HUES48 (cell line): ENCODE data around the gene RIBC2.

Source experiments
- H3K27ac ChIP-seq: one replicate; pipeline ENCODE4 v1.7.0; 2013; ENCODE audit warnings: low read depth, low read length, inconsistent platforms
- H3K27me3 ChIP-seq: 2 replicates; pipeline ENCODE4 v1.6.1; 2013; ENCODE audit warnings: mild to moderate bottlenecking, low read length; ENCODE audit not compliant: control insufficient read depth, insufficient read depth
- H3K36me3 ChIP-seq: 2 replicates; pipeline ENCODE4 v1.6.1; 2013; ENCODE audit warnings: low read length; ENCODE audit not compliant: control insufficient read depth, insufficient read depth
- H3K4me1 ChIP-seq: 2 replicates; pipeline ENCODE4 v1.6.1; 2013; ENCODE audit warnings: mild to moderate bottlenecking, low read length; ENCODE audit not compliant: control insufficient read depth, insufficient read depth
- H3K4me3 ChIP-seq: 2 replicates; pipeline ENCODE4 v1.5.1; 2013; ENCODE audit warnings: mild to moderate bottlenecking, low read depth, low read length
- H3K9ac ChIP-seq: 2 replicates; pipeline ENCODE4 v1.6.1; 2013; ENCODE audit warnings: mild to moderate bottlenecking, low read depth, low read length, moderate library complexity
- H3K9me3 ChIP-seq: 2 replicates; pipeline ENCODE4 v1.6.1; 2013; ENCODE audit warnings: low read length; ENCODE audit not compliant: control insufficient read depth, insufficient read depth

Gene RIBC2

GRCh38 chr22:45407793-45408192, 5.7 kb upstream of the RIBC2 start:
- Histone ChIP-seq H3K9me3 (peaks cover 3% of the 10 kb centered on the region), H3K4me1 (no peaks in the 10 kb centered on the region), H3K27ac (no peak overlapping the region), H3K27me3 (peaks cover 4% of the 10 kb centered on the region), H3K36me3 (no peaks in the 10 kb centered on the region), H3K4me3 (no peak overlapping the region), H3K9ac (no peak overlapping the region)

- Histone ChIP-seq H3K4me3 (no peak overlapping the region), H3K27ac (no peak overlapping the region), H3K9ac (no peak overlapping the region), H3K9me3 (peaks cover 7% of the 10 kb centered on the region), H3K27me3 (peaks cover 25% of the 10 kb centered on the region), H3K36me3 (no peaks in the 10 kb centered on the region), H3K4me1 (no peaks in the 10 kb centered on the region)
Observed at GRCh38 chr22:45413013-45413367, 503 bp upstream of the RIBC2 start.

GRCh38 chr22:45418056-45418769, 4.7 kb downstream of the RIBC2 start:
- no peak overlapping the region for H3K27ac ChIP-seq
- H3K9ac ChIP-seq: no peak overlapping the region
- peaks cover 17% of the 10 kb centered on the region for H3K27me3 ChIP-seq
- no peaks in the 10 kb centered on the region for H3K4me1 ChIP-seq
- no peak overlapping the region for H3K4me3 ChIP-seq
- H3K9me3 ChIP-seq: peaks cover under 1% of the 10 kb centered on the region; the same call in 1 of the 2 replicates
- H3K36me3 ChIP-seq: no peaks in the 10 kb centered on the region

GRCh38 chr22:45418770-45419138, 5.3 kb downstream of the RIBC2 start:
- Histone ChIP-seq H3K9me3 (no peaks in the 10 kb centered on the region), H3K27ac (no peak overlapping the region), H3K36me3 (no peaks in the 10 kb centered on the region), H3K4me3 (no peak overlapping the region), H3K4me1 (no peaks in the 10 kb centered on the region), H3K27me3 (peaks cover 13% of the 10 kb centered on the region), H3K9ac (no peak overlapping the region)

- Histone ChIP-seq H3K4me3 (no peak overlapping the region), H3K36me3 (no peaks in the 10 kb centered on the region), H3K27me3 (no peaks in the 10 kb centered on the region), H3K9me3 (no peaks in the 10 kb centered on the region), H3K27ac (no peak overlapping the region), H3K9ac (no peak overlapping the region), H3K4me1 (no peaks in the 10 kb centered on the region)
Observed at GRCh38 chr22:45420011-45420410, 6.5 kb downstream of the RIBC2 start.

- Histone ChIP-seq H3K4me1 (no peaks in the 10 kb centered on the region), H3K27ac (no peak overlapping the region), H3K9ac (no peak overlapping the region), H3K4me3 (no peak overlapping the region), H3K9me3 (no peaks in the 10 kb centered on the region), H3K27me3 (no peaks in the 10 kb centered on the region), H3K36me3 (no peaks in the 10 kb centered on the region)
Observed at GRCh38 chr22:45420539-45420938, 7.0 kb downstream of the RIBC2 start.

- Histone ChIP-seq H3K9ac (no peak overlapping the region), H3K9me3 (no peaks in the 10 kb centered on the region), H3K36me3 (no peaks in the 10 kb centered on the region), H3K4me3 (no peak overlapping the region), H3K27ac (no peak overlapping the region), H3K27me3 (no peaks in the 10 kb centered on the region), H3K4me1 (no peaks in the 10 kb centered on the region)
Observed at GRCh38 chr22:45421349-45422055, 8.0 kb downstream of the RIBC2 start.

GRCh38 chr22:45422237-45422983, 8.9 kb downstream of the RIBC2 start:
- Histone ChIP-seq H3K9ac (no peak overlapping the region), H3K27me3 (no peaks in the 10 kb centered on the region), H3K9me3 (no peaks in the 10 kb centered on the region), H3K36me3 (no peaks in the 10 kb centered on the region), H3K4me3 (no peak overlapping the region), H3K4me1 (no peaks in the 10 kb centered on the region), H3K27ac (no peak overlapping the region)

- Histone ChIP-seq H3K4me3 (no peak overlapping the region), H3K9ac (no peak overlapping the region), H3K4me1 (no peaks in the 10 kb centered on the region), H3K9me3 (no peaks in the 10 kb centered on the region), H3K27me3 (no peaks in the 10 kb centered on the region), H3K27ac (no peak overlapping the region), H3K36me3 (no peaks in the 10 kb centered on the region)
Observed at GRCh38 chr22:45423524-45423923, 10.0 kb downstream of the RIBC2 start.

GRCh38 chr22:45424241-45424731, 10.8 kb downstream of the RIBC2 start:
- Histone ChIP-seq H3K27ac (no peak overlapping the region), H3K9me3 (no peaks in the 10 kb centered on the region), H3K4me1 (no peaks in the 10 kb centered on the region), H3K36me3 (no peaks in the 10 kb centered on the region), H3K27me3 (no peaks in the 10 kb centered on the region), H3K4me3 (no peak overlapping the region), H3K9ac (no peak overlapping the region)

GRCh38 chr22:45425101-45425500, 11.6 kb downstream of the RIBC2 start:
- Histone ChIP-seq H3K36me3 (no peaks in the 10 kb centered on the region), H3K9me3 (no peaks in the 10 kb centered on the region), H3K27me3 (no peaks in the 10 kb centered on the region), H3K27ac (no peak overlapping the region), H3K4me1 (no peaks in the 10 kb centered on the region), H3K9ac (no peak overlapping the region), H3K4me3 (no peak overlapping the region)
